Osteoblast (primary cell): ENCODE data around the gene NELL1. TPM values are rescaled to one million over a fixed set of nuclear protein-coding genes. Genes with fewer than 3 reads are reported as not detected.
A peak's percentile ranks its signal among the peaks of the same experiment; 100 is the strongest.

Experiments
- DNase-seq: peaks from one replicate; pipeline ENCODE4 v3.0.0; 2011; ENCODE audit warnings: low spot score, mixed read lengths; ENCODE audit not compliant: insufficient read length; ENCODE audit errors: missing footprints
- H2AFZ ChIP-seq: 2 replicates; pipeline ENCODE4 v1.6.0; 2011; ENCODE audit warnings: mild to moderate bottlenecking, low read length
- H3K27ac ChIP-seq: 2 replicates; pipeline ENCODE4 v1.5.1; 2011; ENCODE audit warnings: mild to moderate bottlenecking, low read depth, low read length, moderate library complexity
- H3K27me3 ChIP-seq: 2 replicates; pipeline ENCODE4 v1.6.0; 2012; ENCODE audit warnings: mild to moderate bottlenecking, control low read depth, inconsistent platforms, low read length, moderate library complexity; ENCODE audit not compliant: insufficient read depth
- H3K36me3 ChIP-seq: 2 replicates; pipeline ENCODE4 v1.5.1; 2011; ENCODE audit warnings: mild to moderate bottlenecking, low read length, control low read depth, moderate library complexity; ENCODE audit not compliant: insufficient read depth
- H3K4me1 ChIP-seq: 2 replicates; pipeline ENCODE4 v1.5.1; 2011; ENCODE audit warnings: mild to moderate bottlenecking, low read length, control low read depth, moderate library complexity; ENCODE audit not compliant: insufficient read depth
- H3K4me2 ChIP-seq: 2 replicates; pipeline ENCODE4 v1.6.0; 2011; ENCODE audit warnings: mild to moderate bottlenecking, low read length; ENCODE audit not compliant: insufficient read depth
- H3K4me3 ChIP-seq: fragments of 200-600 bp; sonication (generic); 3 replicates; pipeline ENCODE4 v1.5.1; 2012; ENCODE audit warnings: mild to moderate bottlenecking, low read length, inconsistent platforms; ENCODE audit not compliant: insufficient read depth
- H3K79me2 ChIP-seq: 2 replicates; pipeline ENCODE4 v1.6.0; 2012; ENCODE audit warnings: mild to moderate bottlenecking, low read length, control low read depth, inconsistent platforms; ENCODE audit not compliant: insufficient read depth
- H3K9me3 ChIP-seq: 2 replicates; pipeline ENCODE4 v1.5.1; 2011; ENCODE audit warnings: low read depth, low read length, control low read depth
- H4K20me1 ChIP-seq: 2 replicates; pipeline ENCODE4 v1.6.0; 2012; ENCODE audit warnings: mild to moderate bottlenecking, low read length, control low read depth; ENCODE audit not compliant: insufficient read depth
- total RNA-seq: library from RNA; depleted of rRNA; stranded (reverse); fragments of >200 nt; gene quantifications from 2 replicates; pipeline ENCODE4 v1.2.3, GENCODE V29; 2012
- TF ChIP-seq, protein P1 (sequence below): IDR thresholded peaks from 2 replicates; pipeline ENCODE4 v1.5.1; 2011; ENCODE audit warnings: mild to moderate bottlenecking, low read depth, low read length, moderate library complexity; ENCODE audit errors: extremely low read depth

The NELL1 gene
- total RNA-seq, 1 donor = not detected

DNA sequence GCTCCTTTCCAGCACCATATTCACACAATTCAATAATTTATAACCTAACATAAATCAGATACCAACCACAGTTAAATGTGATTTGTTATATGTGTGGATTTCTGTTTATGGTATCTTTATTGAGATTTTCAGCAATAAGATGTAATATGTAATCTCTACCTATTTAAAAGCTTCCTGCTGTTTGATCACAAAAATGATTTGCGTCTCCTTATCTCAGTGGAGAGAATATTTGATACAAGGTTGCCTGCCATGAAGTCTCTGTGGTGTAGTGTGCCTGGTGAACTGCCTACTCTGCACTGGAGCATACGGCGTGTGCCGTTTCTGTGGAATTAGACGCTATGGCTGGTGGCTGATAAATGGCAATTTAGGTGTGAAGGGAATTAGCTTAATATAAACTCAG lies 741.1 kb downstream of the NELL1 start:
- no peak overlapping the region for H3K4me2 ChIP-seq
- TF ChIP-seq, protein P1, sequence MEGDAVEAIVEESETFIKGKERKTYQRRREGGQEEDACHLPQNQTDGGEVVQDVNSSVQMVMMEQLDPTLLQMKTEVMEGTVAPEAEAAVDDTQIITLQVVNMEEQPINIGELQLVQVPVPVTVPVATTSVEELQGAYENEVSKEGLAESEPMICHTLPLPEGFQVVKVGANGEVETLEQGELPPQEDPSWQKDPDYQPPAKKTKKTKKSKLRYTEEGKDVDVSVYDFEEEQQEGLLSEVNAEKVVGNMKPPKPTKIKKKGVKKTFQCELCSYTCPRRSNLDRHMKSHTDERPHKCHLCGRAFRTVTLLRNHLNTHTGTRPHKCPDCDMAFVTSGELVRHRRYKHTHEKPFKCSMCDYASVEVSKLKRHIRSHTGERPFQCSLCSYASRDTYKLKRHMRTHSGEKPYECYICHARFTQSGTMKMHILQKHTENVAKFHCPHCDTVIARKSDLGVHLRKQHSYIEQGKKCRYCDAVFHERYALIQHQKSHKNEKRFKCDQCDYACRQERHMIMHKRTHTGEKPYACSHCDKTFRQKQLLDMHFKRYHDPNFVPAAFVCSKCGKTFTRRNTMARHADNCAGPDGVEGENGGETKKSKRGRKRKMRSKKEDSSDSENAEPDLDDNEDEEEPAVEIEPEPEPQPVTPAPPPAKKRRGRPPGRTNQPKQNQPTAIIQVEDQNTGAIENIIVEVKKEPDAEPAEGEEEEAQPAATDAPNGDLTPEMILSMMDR = no peak
- no peak overlapping the region for H3K4me3 ChIP-seq
- H3K36me3 ChIP-seq = no peaks in the 10 kb centered on the region
- no peaks in the 10 kb centered on the region for H3K4me1 ChIP-seq
- no peaks in the 10 kb centered on the region for H3K27me3 ChIP-seq
- no peak overlapping the region for H2AFZ ChIP-seq
- no peaks in the 10 kb centered on the region for H3K9me3 ChIP-seq
- H4K20me1 ChIP-seq = no peaks in the 10 kb centered on the region
- no peak for DNase-seq
- no peaks in the 10 kb centered on the region for H3K79me2 ChIP-seq
- no peak overlapping the region for H3K27ac ChIP-seq

DNA sequence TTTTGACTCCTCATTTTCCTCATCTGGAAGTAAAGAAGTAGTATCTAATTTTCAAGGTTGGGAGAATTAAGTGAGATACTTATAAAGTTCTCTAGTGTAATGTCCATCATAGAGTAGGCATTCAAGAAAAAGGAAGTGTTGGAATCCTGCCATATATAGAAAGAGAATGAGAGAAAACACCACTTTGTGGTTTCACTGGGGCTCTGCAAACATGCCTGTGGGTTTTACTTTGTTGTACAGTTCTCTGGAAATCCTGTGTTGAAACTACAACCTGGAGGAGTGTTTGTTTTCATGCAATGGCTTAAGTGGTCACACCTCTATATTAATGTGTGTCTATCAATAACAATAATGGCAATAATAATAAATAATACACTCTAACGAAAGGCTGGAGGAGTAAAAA lies 741.7 kb downstream of the NELL1 start:
- no peak overlapping the region for H2AFZ ChIP-seq
- H3K4me1 ChIP-seq = no peaks in the 10 kb centered on the region
- DNase-seq = no peak
- no peaks in the 10 kb centered on the region for H3K79me2 ChIP-seq
- H3K27ac ChIP-seq = no peak overlapping the region
- H3K4me2 ChIP-seq = no peak overlapping the region
- no peaks in the 10 kb centered on the region for H3K36me3 ChIP-seq
- H3K27me3 ChIP-seq = no peaks in the 10 kb centered on the region
- no peaks in the 10 kb centered on the region for H3K9me3 ChIP-seq
- H4K20me1 ChIP-seq = no peaks in the 10 kb centered on the region
- no peak overlapping the region for H3K4me3 ChIP-seq
- TF ChIP-seq, protein P1 = no peak

DNA sequence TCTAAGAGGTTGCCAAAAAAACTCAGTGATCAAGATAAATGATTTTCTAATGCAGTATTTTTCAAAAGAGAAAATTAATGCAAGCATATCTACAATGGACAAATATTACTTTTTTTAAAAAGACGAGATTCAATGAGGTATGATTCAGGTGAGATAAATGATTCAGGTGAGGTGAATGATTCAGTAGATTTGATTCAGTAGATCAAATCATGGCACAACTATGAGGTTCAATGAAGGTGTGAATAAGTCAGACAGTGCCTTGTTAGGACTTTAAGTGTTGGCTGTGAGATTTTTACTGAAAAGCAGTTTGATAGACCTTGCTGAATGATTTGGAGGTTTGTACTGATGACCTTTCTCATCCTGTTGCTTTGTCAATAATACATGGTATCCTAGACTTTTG lies 742.2 kb downstream of the NELL1 start:
- H3K4me2 ChIP-seq = no peak overlapping the region
- H3K27me3 ChIP-seq = no peaks in the 10 kb centered on the region
- H3K79me2 ChIP-seq = no peaks in the 10 kb centered on the region
- H2AFZ ChIP-seq = no peak overlapping the region
- DNase-seq = no peak
- no peaks in the 10 kb centered on the region for H4K20me1 ChIP-seq
- H3K4me3 ChIP-seq = no peak overlapping the region
- H3K9me3 ChIP-seq = no peaks in the 10 kb centered on the region
- TF ChIP-seq, protein P1 = no peak
- H3K36me3 ChIP-seq = no peaks in the 10 kb centered on the region
- H3K4me1 ChIP-seq = no peaks in the 10 kb centered on the region
- no peak overlapping the region for H3K27ac ChIP-seq

DNA sequence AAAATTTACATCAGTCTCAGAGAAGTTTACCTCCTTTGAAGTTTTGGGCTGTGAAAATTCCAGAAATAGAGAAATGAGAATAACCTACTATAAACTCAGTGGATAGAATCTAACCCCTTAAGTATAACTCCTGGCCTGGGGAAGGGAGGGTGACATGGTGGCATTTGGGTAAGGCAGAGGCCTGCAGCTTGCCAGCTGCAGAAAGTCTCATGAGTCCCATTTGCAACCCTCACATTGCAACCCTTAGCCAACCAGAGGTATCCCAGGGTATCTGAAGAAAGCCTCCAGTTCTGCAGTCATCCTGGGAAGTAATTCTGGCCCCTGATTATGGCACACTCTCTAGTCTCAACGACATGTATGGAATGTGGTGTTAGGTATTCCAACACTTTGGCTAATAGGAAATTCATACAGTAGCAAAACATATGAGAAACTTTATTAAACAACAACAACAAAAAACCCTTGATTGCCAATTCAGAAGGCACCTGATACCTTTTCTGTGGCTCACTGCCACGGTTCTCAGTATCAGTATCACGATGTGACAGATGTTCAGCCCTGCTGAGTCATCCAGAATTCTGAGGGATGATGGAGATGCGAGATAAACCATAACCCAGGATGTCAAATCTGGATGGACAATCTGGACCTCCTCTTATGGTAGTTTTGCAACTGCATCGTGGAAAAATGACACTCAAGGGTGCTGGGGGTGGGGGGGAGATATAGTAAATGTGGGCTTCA lies 743.4 kb downstream of the NELL1 start:
- Histone ChIP-seq H3K4me3 (no peak overlapping the region), H3K9me3 (no peaks in the 10 kb centered on the region), H3K79me2 (no peaks in the 10 kb centered on the region), H2AFZ (no peak overlapping the region), H3K36me3 (no peaks in the 10 kb centered on the region), H3K27ac (no peak overlapping the region), H3K4me2 (no peak overlapping the region), H3K27me3 (no peaks in the 10 kb centered on the region), H3K4me1 (no peaks in the 10 kb centered on the region), H4K20me1 (no peaks in the 10 kb centered on the region)
- TF ChIP-seq, protein P1 = no peak
- peak; percentile 63 for DNase-seq
